ENCODE results near the gene FOXA2. TPM values are rescaled to one million over a fixed set of nuclear protein-coding genes. Genes with fewer than 3 reads are reported as not detected.
"Not testable (repeated sequence)": the region's sequence is repeated elsewhere in the genome, so short reads cannot be mapped to it uniquely, and the experiment has no call there.

The FOXA2 gene
- total and polyA plus RNA-seq, 5 experiments from 2014 or later, result not detected

GRCh38 chr20:22604815-22605214, 20.4 kb upstream of the FOXA2 start:
- H3K36me3 Mint-ChIP-seq, result no peaks in the 10 kb centered on the region
- peaks cover 0 to 2% (median 0%) of the 10 kb centered on the region in 9 donors for H3K9me3 Mint-ChIP-seq
- no peak overlapping the region for H3K27ac Mint-ChIP-seq
- DNase-seq, result no peak
- H3K4me3 Mint-ChIP-seq, result no peak overlapping the region
- peaks cover 0 to 17% (median 7%) of the 10 kb centered on the region in 5 donors for H3K27me3 Mint-ChIP-seq
- POLR2A ChIA-PET, result no interaction called here
- no peak for ATAC-seq
- no peaks in the 10 kb centered on the region for H3K4me1 Mint-ChIP-seq

- H3K36me3 Mint-ChIP-seq, result no peaks in the 10 kb centered on the region
- DNase-seq, result no peak
- POLR2A ChIA-PET, result no interaction called here
- no peak overlapping the region for H3K4me3 Mint-ChIP-seq
- H3K27me3 Mint-ChIP-seq, result peaks cover 0 to 27% (median 8%) of the 10 kb centered on the region in 5 donors
- H3K4me1 Mint-ChIP-seq, result no peaks in the 10 kb centered on the region
- no peak for ATAC-seq
- no peak overlapping the region for H3K27ac Mint-ChIP-seq
- H3K9me3 Mint-ChIP-seq, result peaks cover 0 to 3% (median 0%) of the 10 kb centered on the region in 9 donors
These were observed 17.2 kb upstream of the FOXA2 start for GRCh38 chr20:22601361-22602141.

GRCh38 chr20:22599258-22599657, 14.9 kb upstream of the FOXA2 start:
- POLR2A ChIA-PET, H3K36me3 Mint-ChIP-seq, ATAC-seq, H3K27ac Mint-ChIP-seq, DNase-seq, H3K9me3 Mint-ChIP-seq, H3K4me1 Mint-ChIP-seq, H3K4me3 Mint-ChIP-seq: not testable (repeated sequence)
- H3K27me3 Mint-ChIP-seq, result peaks cover 3 to 35% (median 8%) of the 10 kb centered on the region in 5 donors

- peaks cover 0 to 28% (median 13%) of the 10 kb centered on the region in 5 donors for H3K27me3 Mint-ChIP-seq
These were observed 12.9 kb upstream of the FOXA2 start for GRCh38 chr20:22597303-22597702.

GRCh38 chr20:22590662-22591061, 6.3 kb upstream of the FOXA2 start:
- no peak for DNase-seq
- POLR2A ChIA-PET, result no interaction called here
- no peak for ATAC-seq
- Mint-ChIP-seq H3K27me3 (peaks cover 21 to 51% (median 43%) of the 10 kb centered on the region in 5 donors), H3K36me3 (peaks cover 0 to 7% (median 5%) of the 10 kb centered on the region in 3 donors), H3K4me1 (peaks cover 0 to 1% (median 0%) of the 10 kb centered on the region in 4 donors), H3K9me3 (peaks cover 0 to 11% (median 0%) of the 10 kb centered on the region in 9 donors), H3K4me3 (no peak overlapping the region), H3K27ac (no peak overlapping the region)

More at GRCh38 chr20:22597303-22597702, 12.9 kb upstream of the FOXA2 start:
- no peaks in the 10 kb centered on the region for H3K4me1 Mint-ChIP-seq
- H3K9me3 Mint-ChIP-seq, result peaks cover 0 to 7% (median 0%) of the 10 kb centered on the region in 9 donors
- ATAC-seq, result no peak
- no peaks in the 10 kb centered on the region for H3K36me3 Mint-ChIP-seq
- DNase-seq, result no peak
- POLR2A ChIA-PET, result no interaction called here
- H3K4me3 Mint-ChIP-seq, result no peak overlapping the region
- no peak overlapping the region for H3K27ac Mint-ChIP-seq

- peaks cover 0 to 8% (median 5%) of the 10 kb centered on the region in 3 donors for H3K36me3 Mint-ChIP-seq
These were observed 2.4 kb upstream of the FOXA2 start for GRCh38 chr20:22586645-22587310.

GRCh38 chr20:22585786-22586493, 1.6 kb upstream of the FOXA2 start:
- Mint-ChIP-seq H3K4me1 (peaks cover 0 to 3% (median under 1%) of the 10 kb centered on the region in 4 donors), H3K27me3 (peaks cover 31 to 65% (median 54%) of the 10 kb centered on the region in 5 donors), H3K4me3 (peak overlapping the region in 1 of 10 donors; percentile 26), H3K36me3 (peaks cover 0 to 12% (median 5%) of the 10 kb centered on the region in 3 donors), H3K9me3 (peaks cover 0 to 15% (median 0%) of the 10 kb centered on the region in 9 donors), H3K27ac (peak overlapping the region in 1 of 10 donors; percentile 46)
- DNase-seq (no peak), ATAC-seq (no peak)
- POLR2A ChIA-PET, result no interaction called here

More at GRCh38 chr20:22586645-22587310, 2.4 kb upstream of the FOXA2 start:
- peaks cover 0 to 14% (median 0%) of the 10 kb centered on the region in 9 donors for H3K9me3 Mint-ChIP-seq
- DNase-seq (no peak), ATAC-seq (no peak)
- H3K4me3 Mint-ChIP-seq, result no peak overlapping the region
- H3K27me3 Mint-ChIP-seq, result peaks cover 25 to 62% (median 46%) of the 10 kb centered on the region in 5 donors
- peaks cover 0 to 3% (median under 1%) of the 10 kb centered on the region in 4 donors for H3K4me1 Mint-ChIP-seq
- H3K27ac Mint-ChIP-seq, result no peak overlapping the region
- POLR2A ChIA-PET, result no interaction called here

GRCh38 chr20:22584922-22585785, 782 bp upstream of the FOXA2 start:
- DNase-seq (no peak), ATAC-seq (no peak)
- Mint-ChIP-seq H3K27me3 (peaks cover 38 to 70% (median 61%) of the 10 kb centered on the region in 5 donors), H3K36me3 (peaks cover 0 to 16% (median 5%) of the 10 kb centered on the region in 3 donors), H3K27ac (peak overlapping the region in 1 of 10 donors; percentile 46), H3K9me3 (peaks cover 0 to 15% (median 0%) of the 10 kb centered on the region in 9 donors), H3K4me1 (peaks cover 0 to 3% (median under 1%) of the 10 kb centered on the region in 4 donors), H3K4me3 (no peak overlapping the region)
- POLR2A ChIA-PET, result no interaction called here

GRCh38 chr20:22583773-22584521, 425 bp downstream of the FOXA2 start:
- POLR2A ChIA-PET, result no interaction called here
- DNase-seq (no peak), ATAC-seq (no peak)
- no peak overlapping the region for H3K27ac Mint-ChIP-seq
- H3K36me3 Mint-ChIP-seq, result peaks cover 0 to 18% (median 3%) of the 10 kb centered on the region in 3 donors
- peaks cover 0 to 15% (median 0%) of the 10 kb centered on the region in 9 donors for H3K9me3 Mint-ChIP-seq
- H3K4me1 Mint-ChIP-seq, result peaks cover 0 to 3% (median under 1%) of the 10 kb centered on the region in 4 donors
- H3K4me3 Mint-ChIP-seq, result no peak overlapping the region
- H3K27me3 Mint-ChIP-seq, result peaks cover 33 to 69% (median 55%) of the 10 kb centered on the region in 5 donors

GRCh38 chr20:22582964-22583772, 1.2 kb downstream of the FOXA2 start:
- Mint-ChIP-seq H3K36me3 (peaks cover 0 to 18% (median 0%) of the 10 kb centered on the region in 3 donors), H3K27ac (no peak overlapping the region), H3K27me3 (peaks cover 31 to 69% (median 54%) of the 10 kb centered on the region in 5 donors), H3K9me3 (peaks cover 0 to 17% (median 0%) of the 10 kb centered on the region in 9 donors), H3K4me3 (peak overlapping the region in 1 of 10 donors; percentile 15), H3K4me1 (peaks cover 0 to 4% (median 2%) of the 10 kb centered on the region in 4 donors)
- POLR2A ChIA-PET, result no interaction called here
- ATAC-seq (no peak), DNase-seq (no peak)
